MM.1S (cell line): ENCODE measurements around the gene IRF6.

ENCODE experiments used
- DNase-seq: peaks from one replicate; pipeline ENCODE4 v3.0.0-alpha.2; 2015
- H2AFZ ChIP-seq: fragments of 300-600 bp; sonication (generic); 2 replicates; pipeline ENCODE4 v1.6.0; 2016; ENCODE audit warnings: antibody characterized with exemption, low read length
- H3F3A ChIP-seq: fragments of 300-600 bp; sonication (generic); 2 replicates; pipeline ENCODE4 v1.6.1; 2016; ENCODE audit warnings: mild to moderate bottlenecking, antibody characterized with exemption, low read length, moderate library complexity, mixed read lengths; ENCODE audit not compliant: insufficient read depth
- H3K27ac ChIP-seq: fragments of 300-600 bp; sonication (generic); 2 replicates; pipeline ENCODE4 v1.5.1; 2016; ENCODE audit warnings: mild to moderate bottlenecking, low read length
- H3K27me3 ChIP-seq: fragments of 300-600 bp; sonication (generic); replicated peaks from 2 replicates; pipeline ENCODE4 v1.6.0; 2016; ENCODE audit warnings: low read length; ENCODE audit not compliant: insufficient read depth
- H3K36me3 ChIP-seq: fragments of 300-600 bp; sonication (generic); replicated peaks from 2 replicates; pipeline ENCODE4 v1.6.1; 2016; ENCODE audit warnings: mild to moderate bottlenecking, low read length, mixed read lengths; ENCODE audit not compliant: insufficient read depth
- H3K4me1 ChIP-seq: fragments of 300-600 bp; sonication (generic); 2 replicates; pipeline ENCODE4 v1.6.1; 2016; ENCODE audit warnings: low read length, mixed read lengths
- H3K4me2 ChIP-seq: fragments of 300-600 bp; sonication (generic); 2 replicates; pipeline ENCODE4 v1.6.0; 2016; ENCODE audit warnings: low read depth, low read length
- H3K4me3 ChIP-seq: fragments of 300-600 bp; sonication (generic); 2 replicates; pipeline ENCODE4 v1.5.1; 2016; ENCODE audit warnings: low read length, mixed read lengths
- H3K79me2 ChIP-seq: fragments of 300-600 bp; sonication (generic); 2 replicates; pipeline ENCODE4 v1.6.1; 2016; ENCODE audit warnings: mixed run types, low read length, mixed read lengths
- H3K9ac ChIP-seq: fragments of 300-600 bp; sonication (generic); 2 replicates; pipeline ENCODE4 v1.6.1; 2016; ENCODE audit warnings: low read length, mixed read lengths
- H3K9me2 ChIP-seq: fragments of 300-600 bp; sonication (generic); replicated peaks from 2 replicates; pipeline ENCODE4 v1.6.1; 2016; ENCODE audit warnings: mild to moderate bottlenecking, low read length, mixed read lengths; ENCODE audit not compliant: insufficient read depth
- H3K9me3 ChIP-seq: fragments of 300-600 bp; sonication (generic); replicated peaks from 2 replicates; pipeline ENCODE4 v1.6.1; 2016; ENCODE audit warnings: mild to moderate bottlenecking, low read length, mixed read lengths; ENCODE audit not compliant: insufficient read depth
- H4K20me1 ChIP-seq: fragments of 300-600 bp; sonication (generic); 2 replicates; pipeline ENCODE4 v1.6.1; 2016; ENCODE audit warnings: mild to moderate bottlenecking, low read length, moderate library complexity, mixed read lengths; ENCODE audit not compliant: insufficient read depth
- CTCF ChIP-seq: fragments of 300-600 bp; sonication (generic); IDR thresholded peaks from 2 replicates; pipeline ENCODE4 v1.5.1; 2016; ENCODE audit warnings: antibody characterized with exemption, low read length, mixed read lengths
- EZH2 ChIP-seq: fragments of 300-600 bp; sonication (generic); optimal IDR thresholded peaks from 2 replicates; pipeline ENCODE3; 2017; ENCODE audit warnings: low read depth, mild to moderate bottlenecking, antibody characterized with exemption, low read length, mixed read lengths
- EZH2phosphoT487 ChIP-seq: fragments of 300-600 bp; sonication (generic); IDR thresholded peaks from 2 replicates; pipeline ENCODE4 v1.6.1; 2018; ENCODE audit warnings: antibody characterized with exemption, low read length

Gene IRF6

GRCh38 chr1:209785592-209785991, 20.4 kb downstream of the IRF6 start:
- no peaks in the 10 kb centered on the region for H3K36me3 ChIP-seq
- DNase-seq = no peak
- H3K9me2 ChIP-seq = no peaks in the 10 kb centered on the region
- no peaks in the 10 kb centered on the region for H3K9me3 ChIP-seq
- TF ChIP-seq EZH2 (no peak), CTCF (no peak), EZH2phosphoT487 (no peak)
- no peak overlapping the region for H3K4me3 ChIP-seq
- no peak overlapping the region for H2AFZ ChIP-seq
- 0 out of 2 replicates have a peak, but pooled peaks cover 6% of the 10 kb centered on the region for H3F3A ChIP-seq
- peaks cover 12% of the 10 kb centered on the region for H3K79me2 ChIP-seq
- no peaks in the 10 kb centered on the region for H3K27me3 ChIP-seq
- H3K27ac ChIP-seq = no peak overlapping the region
- peaks cover 9% of the 10 kb centered on the region for H3K4me1 ChIP-seq
- H3K4me2 ChIP-seq = no peak overlapping the region
- H3K9ac ChIP-seq = no peak overlapping the region
- no peaks in the 10 kb centered on the region for H4K20me1 ChIP-seq

GRCh38 chr1:209784265-209785169, 21.4 kb downstream of the IRF6 start, which contains the start of gene C1orf74:
C1orf74 (minus strand) TSS chr1:209784559; CDS start chr1:209783634, 925 bp downstream.
- TF ChIP-seq EZH2phosphoT487 = no peak
- TF ChIP-seq EZH2 = no peak
- no peak for TF ChIP-seq CTCF
- H3K9me2 ChIP-seq = no peaks in the 10 kb centered on the region
- H4K20me1 ChIP-seq = no peaks in the 10 kb centered on the region
- DNase-seq = peak; percentile 100
- H3K9ac ChIP-seq = peak within 1 kb of the TSS; percentile 84
- H2AFZ ChIP-seq = peak within 1 kb of the TSS; percentile 90
- H3K9me3 ChIP-seq = no peaks in the 10 kb centered on the region
- no peaks in the 10 kb centered on the region for H3K27me3 ChIP-seq
- no peaks in the 10 kb centered on the region for H3K36me3 ChIP-seq
- H3K4me1 ChIP-seq = peaks cover 9% of the 10 kb centered on the region
- peak within 1 kb of the TSS; percentile 74 for H3K4me3 ChIP-seq
- H3F3A ChIP-seq = 0 out of 2 replicates have a peak, but pooled peaks cover 6% of the 10 kb centered on the region
- H3K27ac ChIP-seq = peak within 1 kb of the TSS; percentile 56
- H3K79me2 ChIP-seq = peaks cover 12% of the 10 kb centered on the region
- peak within 1 kb of the TSS; percentile 87 for H3K4me2 ChIP-seq

- no peak for DNase-seq
- Histone ChIP-seq H3K9me3 (no peaks in the 10 kb centered on the region), H3K4me1 (peaks cover 9% of the 10 kb centered on the region), H2AFZ (no peak overlapping the region), H3K79me2 (peaks cover 12% of the 10 kb centered on the region), H3K4me3 (peak overlapping the region; percentile 74; the same call in 1 of the 2 replicates), H3K27me3 (no peaks in the 10 kb centered on the region), H3F3A (peaks cover 6% of the 10 kb centered on the region; the same call in 1 of the 2 replicates), H3K27ac (no peak overlapping the region), H3K9me2 (no peaks in the 10 kb centered on the region), H3K9ac (no peak overlapping the region), H3K4me2 (peak overlapping the region; percentile 87; the same call in 1 of the 2 replicates), H3K36me3 (peaks cover 2% of the 10 kb centered on the region; the same call in 1 of the 2 replicates), H4K20me1 (no peaks in the 10 kb centered on the region)
- TF ChIP-seq EZH2phosphoT487 (no peak), EZH2 (no peak), CTCF (no peak)
Measured at GRCh38 chr1:209783386-209783785, 22.6 kb downstream of the IRF6 start.
